K562 (cell line): Measurements from ENCODE around the gene TMOD3. TPM values are rescaled to one million over a fixed set of nuclear protein-coding genes. Genes with fewer than 3 reads are reported as not detected.

Source experiments
- BCL6 ChIP-seq: fragments of 250-450 bp; sonication (Bioruptor Pico); IDR thresholded peaks from 2 replicates; pipeline ENCODE4 v1.4.0; 2020
- CREM ChIP-seq: IDR thresholded peaks from 2 replicates; pipeline ENCODE4 v1.6.1; 2014; ENCODE audit warnings: antibody characterized with exemption, low read depth
- ELK3 ChIP-seq: fragments of 450-650 bp; formaldehyde crosslinking; IDR thresholded peaks from 2 replicates; pipeline ENCODE4 v1.4.0; 2020; ENCODE audit warnings: mild to moderate bottlenecking
- ESRRB ChIP-seq: fragments of 250-450 bp; sonication (Bioruptor Pico); IDR thresholded peaks from 2 replicates; pipeline ENCODE4 v1.5.0; 2020; ENCODE audit warnings: mild to moderate bottlenecking, moderate library complexity, borderline replicate concordance
- FOXA3 ChIP-seq, 2 experiments: fragments of 450-650 bp in 1 of 2; sonication (generic) in 1 of 2; formaldehyde crosslinking; IDR thresholded peaks in 1 of 2; conservative IDR thresholded peaks in 1 of 2; 2 replicates each; pipeline versions ENCODE4 v1.4.0 to v1.8.0; 2020 to 2022; ENCODE audit warnings: mild to moderate bottlenecking in 2 of 2, missing genetic modification reagents in 1 of 2
- FOXJ2 ChIP-seq: fragments of 200-800 bp; sonication (Bioruptor generic); IDR thresholded peaks from 2 replicates; pipeline ENCODE4 v1.6.1; 2016; ENCODE audit warnings: missing genetic modification characterization, missing compliant biosample characterization
- HMG20A ChIP-seq: fragments of 450-650 bp; formaldehyde crosslinking; conservative IDR thresholded peaks from 2 replicates; pipeline ENCODE4 v1.4.0; 2020; ENCODE audit warnings: mild to moderate bottlenecking, mixed read lengths
- HMGXB4 ChIP-seq: sonication (generic); formaldehyde crosslinking; IDR thresholded peaks from 2 replicates; pipeline ENCODE4 v1.8.1; 2023; ENCODE audit warnings: mild to moderate bottlenecking, missing genetic modification reagents
- JUNB ChIP-seq: fragments of 450-650 bp; formaldehyde crosslinking; conservative IDR thresholded peaks from 2 replicates; pipeline ENCODE4 v1.4.0; 2020; ENCODE audit warnings: mild to moderate bottlenecking
- MCM7 ChIP-seq, 2 experiments: fragments of 450-650 bp; IDR thresholded peaks; 2 replicates each; pipeline ENCODE4 v1.6.1; 2016 to 2018
- MEF2D ChIP-seq: conservative IDR thresholded peaks from 2 replicates; pipeline ENCODE4 v1.6.1; 2016; ENCODE audit warnings: low read depth, missing genetic modification characterization, missing compliant biosample characterization
- MIER1 ChIP-seq: fragments of 450-650 bp; IDR thresholded peaks from 2 replicates; pipeline ENCODE4 v1.6.1; 2016; ENCODE audit warnings: antibody characterized with exemption, mild to moderate bottlenecking, low read depth
- PHF20 ChIP-seq: fragments of 450-650 bp; IDR thresholded peaks from 2 replicates; pipeline ENCODE4 v1.6.1; 2018; ENCODE audit not compliant: partially characterized antibody
- SMARCA4 ChIP-seq: fragments of 450-650 bp; IDR thresholded peaks from 2 replicates; pipeline ENCODE4 v1.6.1; 2016
- ZBED1 ChIP-seq: IDR thresholded peaks from 2 replicates; pipeline ENCODE4 v1.6.1; 2014
- ZC3H8 ChIP-seq: fragments of 450-650 bp; IDR thresholded peaks from 2 replicates; pipeline ENCODE4 v1.6.1; 2017
- ZNF146 ChIP-seq: IDR thresholded peaks from one replicate; pipeline ENCODE4 v1.6.1; 2018; ENCODE audit warnings: missing compliant biosample characterization; ENCODE audit not compliant: unreplicated experiment
- ZNF444 ChIP-seq: fragments of 250-450 bp; sonication (Bioruptor Pico); IDR thresholded peaks from 2 replicates; pipeline ENCODE4 v1.4.0; 2020; ENCODE audit warnings: mild to moderate bottlenecking, moderate library complexity
- ZNF589 ChIP-seq: fragments of 200-800 bp; sonication (Bioruptor generic); IDR thresholded peaks from 2 replicates; pipeline ENCODE4 v1.6.1; 2016; ENCODE audit warnings: low read depth, missing genetic modification characterization, missing compliant biosample characterization
- polyA plus RNA-seq, 8 experiments: library from polyadenylated mRNA; depleted of rRNA in 4 of 8; stranded (reverse) in 5 of 8; unstranded in 3 of 8; fragments of >200 nt; fragmentation: Nextera tagmentation in 2 of 8; fragmentation: Illumina TruSeq in 1 of 8; extraction: Ambion mirVana in 2 of 8; extraction: Trizol in 1 of 8; gene quantifications; 2 replicates each; pipeline versions ENCODE4 v1.2.1 to v1.2.3, GENCODE V29; 2011 to 2014; ENCODE audit warnings: inconsistent platforms in 1 of 8, missing spikeins in 1 of 8
- total RNA-seq, 7 experiments: library from RNA; depleted of rRNA in 6 of 7; stranded (reverse); fragments of >200 nt in 6 of 7; fragmentation: Illumina TruSeq in 2 of 7; extraction: Trizol in 2 of 7; gene quantifications; 2 replicates each; pipeline versions ENCODE4 v1.2.1 to v1.2.3, GENCODE V29; 2011 to 2021; ENCODE audit warnings: low replicate concordance in 1 of 7
- TF ChIP-seq, protein P1 (sequence below): fragments of 250-450 bp; sonication (Bioruptor Pico); IDR thresholded peaks from 2 replicates; pipeline ENCODE4 v1.5.0; 2020; ENCODE audit warnings: mild to moderate bottlenecking, borderline replicate concordance
- TF ChIP-seq, protein P2 (sequence below): IDR thresholded peaks from 2 replicates; pipeline ENCODE4 v1.6.1; 2014; ENCODE audit warnings: antibody characterized with exemption
- TF ChIP-seq, protein P3 (sequence below): fragments of 250-450 bp; sonication (Bioruptor Pico); IDR thresholded peaks from 2 replicates; pipeline ENCODE4 v1.5.0; 2022; ENCODE audit warnings: mild to moderate bottlenecking

TMOD3 gene
- total and polyA plus RNA-seq, 9 of the 15 experiments (the other 6 are each of a cell fraction or from before 2014, with no cell fraction given), result 6.8 to 45.0 (median 30.9) TPM

DNA sequence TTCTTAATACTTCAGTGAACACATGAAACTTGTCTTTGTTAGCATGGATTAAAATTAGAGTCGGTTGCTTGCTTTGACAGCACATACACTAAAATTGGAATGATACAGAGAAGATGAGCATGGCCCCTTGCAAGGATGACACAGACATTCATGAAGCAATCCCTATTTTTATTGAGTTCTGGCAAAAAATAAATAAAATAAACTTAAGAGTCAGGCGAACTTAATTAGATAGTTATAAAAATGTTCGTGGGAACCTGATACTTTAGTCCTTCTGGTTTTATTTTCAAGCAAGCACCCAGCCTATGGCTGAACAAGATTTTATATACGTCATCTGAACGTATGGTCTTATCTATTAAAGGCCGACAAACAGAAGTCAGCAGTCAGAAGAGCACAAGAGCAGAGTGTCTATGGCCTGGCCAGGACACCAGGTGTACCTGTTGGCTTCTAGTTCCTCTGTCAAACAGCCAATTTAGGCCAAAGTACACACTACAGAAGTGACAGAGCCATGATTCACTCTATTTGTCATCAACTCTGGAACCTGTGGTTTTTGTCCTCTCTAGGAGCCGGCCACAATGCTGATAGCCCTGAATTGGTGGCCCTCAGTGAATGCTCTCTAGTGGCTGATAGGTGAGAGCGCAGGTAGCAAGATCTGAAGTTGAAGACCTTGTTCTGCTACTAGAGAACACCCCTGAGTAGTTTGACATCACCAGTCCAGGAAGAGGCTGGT is 77.8 kb downstream of the TMOD3 start (continued):
- TF ChIP-seq ELK3 (no peak), BCL6 (CRISPR knock-in tag) (no peak), HMGXB4 (CRISPR knock-in tag) (no peak), JUNB (CRISPR knock-in tag) (no peak), ZNF589 (CRISPR knock-in tag) (no peak), ZNF146 (no peak), SMARCA4 (peak; percentile 29; the same call in 1 of the 2 replicates), MIER1 (no peak), ZBED1 (no peak), MEF2D (no peak), HMG20A (CRISPR knock-in tag) (no peak), ZC3H8 (no peak), CREM (no peak), PHF20 (no peak), ESRRB (CRISPR knock-in tag) (no peak), FOXJ2 (no peak), MCM7 (IDR thresholded peaks at IDR 0.05) (no peak), ZNF444 (CRISPR knock-in tag) (no peak), FOXA3 (CRISPR knock-in tag; conservative IDR thresholded peaks at IDR 0.05 in 1 of 2, IDR thresholded peaks at IDR 0.05 in 1 of 2) (peak; percentile 51 to 79; a peak in 2 of 4 replicates)
- TF ChIP-seq, protein P1, sequence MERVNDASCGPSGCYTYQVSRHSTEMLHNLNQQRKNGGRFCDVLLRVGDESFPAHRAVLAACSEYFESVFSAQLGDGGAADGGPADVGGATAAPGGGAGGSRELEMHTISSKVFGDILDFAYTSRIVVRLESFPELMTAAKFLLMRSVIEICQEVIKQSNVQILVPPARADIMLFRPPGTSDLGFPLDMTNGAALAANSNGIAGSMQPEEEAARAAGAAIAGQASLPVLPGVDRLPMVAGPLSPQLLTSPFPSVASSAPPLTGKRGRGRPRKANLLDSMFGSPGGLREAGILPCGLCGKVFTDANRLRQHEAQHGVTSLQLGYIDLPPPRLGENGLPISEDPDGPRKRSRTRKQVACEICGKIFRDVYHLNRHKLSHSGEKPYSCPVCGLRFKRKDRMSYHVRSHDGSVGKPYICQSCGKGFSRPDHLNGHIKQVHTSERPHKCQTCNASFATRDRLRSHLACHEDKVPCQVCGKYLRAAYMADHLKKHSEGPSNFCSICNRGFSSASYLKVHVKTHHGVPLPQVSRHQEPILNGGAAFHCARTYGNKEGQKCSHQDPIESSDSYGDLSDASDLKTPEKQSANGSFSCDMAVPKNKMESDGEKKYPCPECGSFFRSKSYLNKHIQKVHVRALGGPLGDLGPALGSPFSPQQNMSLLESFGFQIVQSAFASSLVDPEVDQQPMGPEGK (CRISPR knock-in tag), result no peak
- TF ChIP-seq, protein P2, sequence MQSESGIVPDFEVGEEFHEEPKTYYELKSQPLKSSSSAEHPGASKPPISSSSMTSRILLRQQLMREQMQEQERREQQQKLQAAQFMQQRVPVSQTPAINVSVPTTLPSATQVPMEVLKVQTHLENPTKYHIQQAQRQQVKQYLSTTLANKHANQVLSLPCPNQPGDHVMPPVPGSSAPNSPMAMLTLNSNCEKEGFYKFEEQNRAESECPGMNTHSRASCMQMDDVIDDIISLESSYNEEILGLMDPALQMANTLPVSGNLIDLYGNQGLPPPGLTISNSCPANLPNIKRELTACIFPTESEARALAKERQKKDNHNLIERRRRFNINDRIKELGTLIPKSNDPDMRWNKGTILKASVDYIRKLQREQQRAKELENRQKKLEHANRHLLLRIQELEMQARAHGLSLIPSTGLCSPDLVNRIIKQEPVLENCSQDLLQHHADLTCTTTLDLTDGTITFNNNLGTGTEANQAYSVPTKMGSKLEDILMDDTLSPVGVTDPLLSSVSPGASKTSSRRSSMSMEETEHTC, result no peak
- TF ChIP-seq, protein P3, sequence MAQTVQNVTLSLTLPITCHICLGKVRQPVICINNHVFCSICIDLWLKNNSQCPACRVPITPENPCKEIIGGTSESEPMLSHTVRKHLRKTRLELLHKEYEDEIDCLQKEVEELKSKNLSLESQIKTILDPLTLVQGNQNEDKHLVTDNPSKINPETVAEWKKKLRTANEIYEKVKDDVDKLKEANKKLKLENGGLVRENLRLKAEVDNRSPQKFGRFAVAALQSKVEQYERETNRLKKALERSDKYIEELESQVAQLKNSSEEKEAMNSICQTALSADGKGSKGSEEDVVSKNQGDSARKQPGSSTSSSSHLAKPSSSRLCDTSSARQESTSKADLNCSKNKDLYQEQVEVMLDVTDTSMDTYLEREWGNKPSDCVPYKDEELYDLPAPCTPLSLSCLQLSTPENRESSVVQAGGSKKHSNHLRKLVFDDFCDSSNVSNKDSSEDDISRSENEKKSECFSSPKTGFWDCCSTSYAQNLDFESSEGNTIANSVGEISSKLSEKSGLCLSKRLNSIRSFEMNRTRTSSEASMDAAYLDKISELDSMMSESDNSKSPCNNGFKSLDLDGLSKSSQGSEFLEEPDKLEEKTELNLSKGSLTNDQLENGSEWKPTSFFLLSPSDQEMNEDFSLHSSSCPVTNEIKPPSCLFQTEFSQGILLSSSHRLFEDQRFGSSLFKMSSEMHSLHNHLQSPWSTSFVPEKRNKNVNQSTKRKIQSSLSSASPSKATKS (CRISPR knock-in tag), result no peak
